Keratinocyte (primary cell): ENCODE data around the gene MCCD1.

Experiments
- EZH2 ChIP-seq: IDR thresholded peaks from one replicate; pipeline ENCODE4 v1.6.1; 2012; ENCODE audit warnings: inconsistent platforms, mild to moderate bottlenecking, low read length, moderate library complexity
- TF ChIP-seq, protein P1 (sequence below), 3 experiments: IDR thresholded peaks in 1 of 3; conservative IDR thresholded peaks in 1 of 3; optimal IDR thresholded peaks in 1 of 3; 2 replicates in 2 of 3; 3 replicates in 1 of 3; pipeline versions ENCODE3 to v1.5.1; 2011; ENCODE audit warnings: low read length in 3 of 3, mild to moderate bottlenecking in 3 of 3, moderate library complexity in 2 of 3, control low read depth in 1 of 3, inconsistent platforms in 1 of 3; ENCODE audit not compliant: insufficient read depth in 2 of 3; ENCODE audit errors: extremely low read depth in 1 of 3

DNA sequence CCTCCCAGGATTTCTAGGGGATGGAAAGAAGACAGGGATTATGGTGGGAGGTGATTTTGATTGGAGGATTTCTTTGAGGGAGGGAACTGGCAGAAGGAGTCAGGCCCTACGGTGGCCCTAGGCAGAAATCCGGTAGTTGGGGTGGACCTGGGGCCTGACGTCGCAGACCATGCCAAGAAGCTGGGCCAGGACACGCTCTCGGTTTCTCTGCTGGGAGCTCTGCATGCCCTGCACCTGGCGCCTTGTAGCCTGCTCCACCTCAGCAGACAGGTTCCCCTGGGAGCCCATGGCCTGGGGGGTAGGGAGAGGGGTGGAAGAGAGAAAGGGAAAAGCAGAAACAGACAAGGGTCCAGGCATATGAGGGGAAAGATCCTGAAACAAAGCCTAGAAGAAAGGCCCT lies 16.5 kb downstream of the MCCD1 start:
- TF ChIP-seq, protein P1, sequence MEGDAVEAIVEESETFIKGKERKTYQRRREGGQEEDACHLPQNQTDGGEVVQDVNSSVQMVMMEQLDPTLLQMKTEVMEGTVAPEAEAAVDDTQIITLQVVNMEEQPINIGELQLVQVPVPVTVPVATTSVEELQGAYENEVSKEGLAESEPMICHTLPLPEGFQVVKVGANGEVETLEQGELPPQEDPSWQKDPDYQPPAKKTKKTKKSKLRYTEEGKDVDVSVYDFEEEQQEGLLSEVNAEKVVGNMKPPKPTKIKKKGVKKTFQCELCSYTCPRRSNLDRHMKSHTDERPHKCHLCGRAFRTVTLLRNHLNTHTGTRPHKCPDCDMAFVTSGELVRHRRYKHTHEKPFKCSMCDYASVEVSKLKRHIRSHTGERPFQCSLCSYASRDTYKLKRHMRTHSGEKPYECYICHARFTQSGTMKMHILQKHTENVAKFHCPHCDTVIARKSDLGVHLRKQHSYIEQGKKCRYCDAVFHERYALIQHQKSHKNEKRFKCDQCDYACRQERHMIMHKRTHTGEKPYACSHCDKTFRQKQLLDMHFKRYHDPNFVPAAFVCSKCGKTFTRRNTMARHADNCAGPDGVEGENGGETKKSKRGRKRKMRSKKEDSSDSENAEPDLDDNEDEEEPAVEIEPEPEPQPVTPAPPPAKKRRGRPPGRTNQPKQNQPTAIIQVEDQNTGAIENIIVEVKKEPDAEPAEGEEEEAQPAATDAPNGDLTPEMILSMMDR (optimal IDR thresholded peaks at IDR 0.05 in 1 of 3, IDR thresholded peaks at IDR 0.05 in 1 of 3, conservative IDR thresholded peaks at IDR 0.05 in 1 of 3; ENCODE audit: extremely low read depth in 1 of 3, insufficient read depth in 2 of 3, low read length in 3 of 3), result no peak
- no peak for TF ChIP-seq EZH2
